IMR-90 (cell line): ENCODE data around the gene ACOX1. TPM values are rescaled to one million over a fixed set of nuclear protein-coding genes. Genes with fewer than 3 reads are reported as not detected.

Experiments
- ATAC-seq: fragments of 200-7000 bp; cut with Tn5 transposase; 2 replicates; pipeline ENCODE4 v1.9.1; 2020; ENCODE audit warnings: low read depth, mild to moderate bottlenecking, moderate library complexity
- BruUV-seq: library from RNA; stranded (reverse); fragments of 400-500 nt; replicated peaks from 2 replicates; lab custom pipeline; 2021; lab: Mats Ljungman, UMichigan
- CTCF ChIA-PET: fragments of 300-600 bp; formaldehyde crosslinking; extraction: SDS; loops from one replicate; lab custom pipeline; 2021; ENCODE audit warnings: antibody characterized with exemption; lab: Yijun Ruan, JAX
- POLR2A ChIA-PET: fragments of 300-600 bp; sonication (Branson Sonifier 250); formaldehyde crosslinking; loops from one replicate; lab custom pipeline; 2022; ENCODE audit warnings: antibody characterized with exemption; ENCODE audit not compliant: unreplicated experiment; lab: Charles Lee
- DNase-seq: peaks from one replicate; pipeline ENCODE4 v3.0.0; 2013
- H2AFZ ChIP-seq: replicated peaks from 2 replicates; pipeline ENCODE3; 2013; ENCODE audit warnings: low read length, mild to moderate bottlenecking; ENCODE audit not compliant: poor library complexity
- H2AK5ac ChIP-seq: 2 replicates; pipeline ENCODE4 v1.6.1; 2013; ENCODE audit warnings: low read depth, low read length, inconsistent platforms
- H2AK9ac ChIP-seq: replicated peaks from 2 replicates; pipeline ENCODE3; 2013; ENCODE audit warnings: mild to moderate bottlenecking, low read depth, low read length, moderate library complexity; ENCODE audit not compliant: poor library complexity
- H2BK120ac ChIP-seq: 2 replicates; pipeline ENCODE4 v1.6.1; 2013; ENCODE audit warnings: low read depth, low read length, inconsistent platforms
- H2BK15ac ChIP-seq: 3 replicates; pipeline ENCODE4 v1.6.1; 2013; ENCODE audit warnings: low read depth, low read length, inconsistent platforms
- H2BK20ac ChIP-seq: 2 replicates; pipeline ENCODE4 v1.6.1; 2013; ENCODE audit warnings: low read depth, mild to moderate bottlenecking, inconsistent platforms, low read length, moderate library complexity
- H2BK5ac ChIP-seq: 2 replicates; pipeline ENCODE4 v1.6.1; 2013; ENCODE audit warnings: mild to moderate bottlenecking, low read depth, low read length, inconsistent platforms; ENCODE audit not compliant: poor library complexity, severe bottlenecking
- H3K14ac ChIP-seq: replicated peaks from 2 replicates; pipeline ENCODE4 v1.6.1; 2013; ENCODE audit warnings: low read depth, low read length, inconsistent platforms
- H3K18ac ChIP-seq: 2 replicates; pipeline ENCODE4 v1.6.1; 2013; ENCODE audit warnings: low read depth, low read length, control low read depth
- H3K23ac ChIP-seq: 2 replicates; pipeline ENCODE4 v1.6.1; 2013; ENCODE audit warnings: low read depth, low read length, inconsistent platforms
- H3K27ac ChIP-seq: 2 replicates; pipeline ENCODE4 v1.5.1; 2013; ENCODE audit warnings: mild to moderate bottlenecking, control low read depth, low read length; ENCODE audit not compliant: insufficient read depth
- H3K27me3 ChIP-seq: 2 replicates; pipeline ENCODE4 v1.6.1; 2013; ENCODE audit warnings: low read length; ENCODE audit not compliant: control insufficient read depth, insufficient read depth
- H3K36me3 ChIP-seq: 2 replicates; pipeline ENCODE4 v1.6.1; 2013; ENCODE audit warnings: low read length, mixed read lengths; ENCODE audit not compliant: control insufficient read depth, insufficient read depth
- H3K4ac ChIP-seq: 2 replicates; pipeline ENCODE4 v1.6.1; 2013; ENCODE audit warnings: low read depth, low read length, inconsistent platforms
- H3K4me1 ChIP-seq: 2 replicates; pipeline ENCODE4 v1.6.1; 2013; ENCODE audit warnings: low read length, mixed read lengths; ENCODE audit not compliant: control insufficient read depth, insufficient read depth
- H3K4me2 ChIP-seq: 2 replicates; pipeline ENCODE4 v1.6.1; 2013; ENCODE audit warnings: low read depth, mild to moderate bottlenecking, control low read depth, low read length, moderate library complexity
- H3K4me3 ChIP-seq: 2 replicates; pipeline ENCODE4 v1.5.1; 2013; ENCODE audit warnings: low read depth, mild to moderate bottlenecking, control low read depth, low read length, moderate library complexity; ENCODE audit not compliant: insufficient read depth
- H3K56ac ChIP-seq: 2 replicates; pipeline ENCODE4 v1.6.1; 2013; ENCODE audit warnings: low read length, inconsistent platforms; ENCODE audit not compliant: insufficient read depth; ENCODE audit errors: extremely low read depth
- H3K79me1 ChIP-seq, 2 experiments: 2 replicates each; pipeline ENCODE4 v1.6.1; 2013; ENCODE audit warnings: low read length in 2 of 2, inconsistent platforms in 1 of 2, low read depth in 1 of 2
- H3K9ac ChIP-seq: 2 replicates; pipeline ENCODE4 v1.6.1; 2013; ENCODE audit warnings: low read depth, low read length, control low read depth
- H3K9me1 ChIP-seq: 2 replicates; pipeline ENCODE4 v1.6.1; 2013; ENCODE audit warnings: low read length, inconsistent platforms; ENCODE audit not compliant: insufficient read depth
- H3K9me3 ChIP-seq: 2 replicates; pipeline ENCODE4 v1.6.1; 2013; ENCODE audit warnings: low read length; ENCODE audit not compliant: control insufficient read depth, insufficient read depth
- H4K20me1 ChIP-seq: 2 replicates; pipeline ENCODE4 v1.6.1; 2013; ENCODE audit warnings: low read length, inconsistent platforms; ENCODE audit not compliant: insufficient read depth
- H4K5ac ChIP-seq: 2 replicates; pipeline ENCODE4 v1.6.1; 2013; ENCODE audit warnings: mild to moderate bottlenecking, low read depth, low read length, control low read depth
- H4K8ac ChIP-seq, 2 experiments: 2 replicates each; pipeline ENCODE4 v1.6.1; 2013; ENCODE audit warnings: low read depth in 2 of 2, low read length in 2 of 2, control low read depth in 1 of 2, inconsistent platforms in 1 of 2
- H4K91ac ChIP-seq: 2 replicates; pipeline ENCODE4 v1.6.1; 2013; ENCODE audit warnings: low read depth, low read length, inconsistent platforms; ENCODE audit not compliant: insufficient read depth
- CHD1 ChIP-seq: IDR thresholded peaks from 2 replicates; pipeline ENCODE4 v1.6.1; 2012; ENCODE audit warnings: low read depth, low read length, improper control_type of control experiment
- FOS ChIP-seq: fragments of 150-350 bp; IDR thresholded peaks from 2 replicates; pipeline ENCODE4 v1.6.1; 2016; ENCODE audit warnings: low read depth, low read length
- MAFK ChIP-seq: IDR thresholded peaks from 2 replicates; pipeline ENCODE4 v1.6.1; 2012; ENCODE audit warnings: low read depth, low read length, improper control_type of control experiment
- MXI1 ChIP-seq: IDR thresholded peaks from 2 replicates; pipeline ENCODE4 v1.6.1; 2012; ENCODE audit warnings: low read depth, mild to moderate bottlenecking, low read length, moderate library complexity, borderline replicate concordance
- POLR2A ChIP-seq: IDR thresholded peaks from 2 replicates; pipeline ENCODE4 v1.6.1; 2012; ENCODE audit warnings: mild to moderate bottlenecking, low read depth, low read length
- RCOR1 ChIP-seq: IDR thresholded peaks from 2 replicates; pipeline ENCODE4 v1.6.1; 2012; ENCODE audit warnings: mild to moderate bottlenecking, low read length, improper control_type of control experiment; ENCODE audit not compliant: insufficient replicate concordance
- RFX5 ChIP-seq: IDR thresholded peaks from 2 replicates; pipeline ENCODE4 v1.8.0; 2012; ENCODE audit warnings: low read depth, mild to moderate bottlenecking, low read length, moderate library complexity
- USF2 ChIP-seq: fragments of 150-350 bp; IDR thresholded peaks from 2 replicates; pipeline ENCODE4 v1.6.1; 2017; ENCODE audit warnings: mild to moderate bottlenecking, antibody characterized with exemption, low read length, low read depth
- WGBS, 2 experiments: methylation state at CpG; one replicate each; pipeline versions ENCODE4 v1.1.5 to v1.1.7; 2013; ENCODE audit warnings: missing lambda C conversion rate in 2 of 2; ENCODE audit not compliant: insufficient read length in 1 of 2; ENCODE audit errors: extremely low coverage in 2 of 2; 5-methylcytosine and 5-hydroxymethylcytosine counted together
- dilution Hi-C: fragments of 300-500 bp; cut with HindIII; formaldehyde crosslinking; loops from one replicate; pipeline ENCODE4 v1.14.3; 2018; ENCODE audit warnings: low sequenced_read_pairs; ENCODE audit not compliant: unreplicated experiment
- in situ Hi-C: fragments of 300-500 bp; cut with MboI; formaldehyde crosslinking; loops from 3 replicates; pipeline ENCODE4 v1.14.3; 2019; ENCODE audit warnings: low sequenced_read_pairs, inconsistent platforms, mixed read lengths
- intact Hi-C: fragments of 100-400 bp; cut with micrococcal nuclease; formaldehyde crosslinking; loops from 2 replicates; pipeline ENCODE4 v1.10.0; 2022
- polyA plus RNA-seq, 3 experiments: library from polyadenylated mRNA; depleted of rRNA; stranded (reverse); fragments of >200 nt; gene quantifications; 2 replicates each; pipeline ENCODE4 v1.2.3, GENCODE V29; 2012; ENCODE audit warnings: low replicate concordance in 1 of 3
- total RNA-seq: library from RNA; depleted of rRNA; stranded (reverse); fragments of >200 nt; gene quantifications from 2 replicates; pipeline ENCODE4 v1.2.3, GENCODE V29; 2012

The ACOX1 gene
- total and polyA plus RNA-seq, 2 of the 4 experiments (the other 2 are of a cell fraction) = 16.1 to 94.8 TPM

- TF ChIP-seq POLR2A (no peak), USF2 (no peak), FOS (no peak), CHD1 (no peak), RFX5 (no peak), MAFK (no peak), RCOR1 (no peak), MXI1 (no peak)
- Histone ChIP-seq H4K91ac (no peak overlapping the region), H2AFZ (no peak overlapping the region), H2BK20ac (no peak overlapping the region), H3K27me3 (no peaks in the 10 kb centered on the region), H3K23ac (no peak overlapping the region), H3K56ac (no peak overlapping the region), H3K36me3 (peaks cover 11% of the 10 kb centered on the region), H3K4me2 (no peak overlapping the region), H3K9ac (no peak overlapping the region), H3K27ac (no peak overlapping the region), H2AK9ac (peak overlapping the region; percentile 24), H3K9me3 (no peaks in the 10 kb centered on the region), H3K4me3 (no peak overlapping the region), H2BK5ac (no peak overlapping the region), H3K79me1 (no peaks in the 10 kb centered on the region), H3K18ac (no peak overlapping the region), H3K14ac (no peak overlapping the region), H3K4me1 (no peaks in the 10 kb centered on the region), H4K5ac (no peak overlapping the region), H2BK15ac (no peak overlapping the region), H2AK5ac (no peak overlapping the region), H4K8ac (no peak overlapping the region), H3K9me1 (no peaks in the 10 kb centered on the region; the same call in 1 of the 2 replicates), H2BK120ac (no peak overlapping the region), H4K20me1 (no peaks in the 10 kb centered on the region), H3K4ac (no peak overlapping the region)
- DNase-seq (no peak), ATAC-seq (no peak)
- in situ Hi-C loops = no loop called here
- WGBS, 2 experiments = 100% methylated on average over 7 of the region's 23 CpGs; no CpG with 5 or more reads in 1 of the 2 experiments
- intact Hi-C loops = no loop called here
- BruUV-seq = no TSS peak
- CTCF ChIA-PET = no interaction called here
- dilution Hi-C loops = no loop called here
- POLR2A ChIA-PET = no interaction called here
Measured at GRCh38 chr17:75917141-75917916, 61.6 kb downstream of the ACOX1 start.
